K562 (cell line): ENCODE data around the gene CD36. TPM values are rescaled to one million over a fixed set of nuclear protein-coding genes. Genes with fewer than 3 reads are reported as not detected.

Experiments
- ATAC-seq: fragments of 200-7000 bp; cut with Tn5 transposase; 3 replicates; pipeline ENCODE4 v1.9.1; 2020; ENCODE audit warnings: moderate library complexity
- BruUV-seq: library from RNA; stranded (reverse); fragments of 400-500 nt; replicated peaks from 2 replicates; lab custom pipeline; 2021; lab: Mats Ljungman, UMichigan
- CTCF ChIA-PET: fragments of 300-600 bp; formaldehyde crosslinking; extraction: SDS; loops from one replicate; lab custom pipeline; 2021; ENCODE audit warnings: low intra/inter-chr PET ratio; lab: Yijun Ruan, JAX
- POLR2A ChIA-PET: fragments of 300-600, 350-650 bp; sonication (Branson Sonifier 250); formaldehyde crosslinking; extraction: SDS; loops from one replicate; lab custom pipeline; 2021; ENCODE audit warnings: antibody characterized with exemption, inconsistent platforms; lab: Yijun Ruan, JAX
- DNase-seq, 4 experiments: peaks; one replicate each; pipeline versions ENCODE4 v3.0.0 to v3.0.0-alpha.2; 2011 to 2018; ENCODE audit warnings: low spot score in 3 of 4, mixed read lengths in 3 of 4; ENCODE audit errors: extremely low read depth in 1 of 4
- FAIRE-seq: peaks from 2 replicates; lab custom pipeline; 2011; peaks lifted over from hg19 to GRCh38; lab: Jason Lieb, UNC
- H2AFZ ChIP-seq: 2 replicates; pipeline ENCODE4 v1.6.0; 2011; ENCODE audit warnings: low read depth, low read length, control low read depth, inconsistent platforms
- H3K27ac ChIP-seq: fragments of 200-600 bp; 3 replicates; pipeline ENCODE4 v1.8.0; 2011; ENCODE audit warnings: low read depth, mild to moderate bottlenecking, control low read depth, inconsistent platforms, low read length, moderate library complexity, mixed read lengths; ENCODE audit errors: extremely low read depth
- H3K27me3 ChIP-seq, 2 experiments: fragments of 300-600 bp in 1 of 2; 2 replicates in 1 of 2; 3 replicates in 1 of 2; pipeline versions ENCODE4 v1.6.0 to v1.8.0; 2011; ENCODE audit warnings: inconsistent platforms in 2 of 2, low read length in 2 of 2, mild to moderate bottlenecking in 1 of 2, mixed read lengths in 1 of 2, moderate library complexity in 1 of 2; ENCODE audit not compliant: control insufficient read depth in 2 of 2, insufficient read depth in 2 of 2
- H3K36me3 ChIP-seq: fragments of 300-600 bp; 3 replicates; pipeline ENCODE4 v1.8.0; 2011; ENCODE audit warnings: mild to moderate bottlenecking, low read length, inconsistent platforms; ENCODE audit not compliant: control insufficient read depth, insufficient read depth
- H3K4me1 ChIP-seq, 2 experiments: fragments of 200-600 bp in 1 of 2; replicated peaks in 1 of 2; 2 replicates in 1 of 2; 3 replicates in 1 of 2; pipeline versions ENCODE4 v1.5.1 to v1.8.0; 2011; ENCODE audit warnings: inconsistent platforms in 2 of 2, low read length in 2 of 2, mild to moderate bottlenecking in 1 of 2, mixed read lengths in 1 of 2, moderate library complexity in 1 of 2; ENCODE audit not compliant: control insufficient read depth in 2 of 2, insufficient read depth in 2 of 2
- H3K4me2 ChIP-seq: 2 replicates; pipeline ENCODE4 v1.6.1; 2011; ENCODE audit warnings: low read length, control low read depth, inconsistent platforms, mixed read lengths; ENCODE audit not compliant: insufficient read depth
- H3K4me3 ChIP-seq: fragments of 200-600 bp; sonication (generic), shearing (Covaris generic); 2 replicates; pipeline ENCODE4 v1.5.1; 2016; ENCODE audit warnings: control low read depth, inconsistent platforms
- H3K79me2 ChIP-seq: fragments of 200-600 bp; 3 replicates; pipeline ENCODE4 v1.8.0; 2011; ENCODE audit warnings: low read length, inconsistent platforms; ENCODE audit not compliant: control insufficient read depth, insufficient read depth
- H3K9ac ChIP-seq, 2 experiments: 2 replicates each; pipeline versions ENCODE4 v1.6.0 to v1.6.1; 2011; ENCODE audit warnings: low read depth in 2 of 2, low read length in 2 of 2, control low read depth in 1 of 2, inconsistent platforms in 1 of 2, mild to moderate bottlenecking in 1 of 2, mixed read lengths in 1 of 2; ENCODE audit not compliant: insufficient read depth in 1 of 2
- H3K9me1 ChIP-seq: one replicate; pipeline ENCODE4 v1.6.0; 2011; ENCODE audit warnings: inconsistent platforms, mild to moderate bottlenecking, low read length, moderate library complexity; ENCODE audit not compliant: control insufficient read depth, insufficient read depth
- H3K9me3 ChIP-seq: replicated peaks from 2 replicates; pipeline ENCODE4 v1.5.1; 2011; ENCODE audit warnings: low read depth, low read length, inconsistent platforms; ENCODE audit not compliant: control insufficient read depth, insufficient read depth
- H4K20me1 ChIP-seq: replicated peaks from 2 replicates; pipeline ENCODE4 v1.6.1; 2011; ENCODE audit warnings: low read length, inconsistent platforms, mixed read lengths; ENCODE audit not compliant: control insufficient read depth, insufficient read depth
- DDX20 ChIP-seq: fragments of 450-650 bp; IDR thresholded peaks from 2 replicates; pipeline ENCODE4 v1.6.1; 2016; ENCODE audit warnings: missing genetic modification characterization, low read depth, mild to moderate bottlenecking, missing compliant biosample characterization, moderate library complexity
- HDAC1 ChIP-seq, 2 experiments: fragments of 450-650 bp; IDR thresholded peaks; 2 replicates each; pipeline ENCODE4 v1.6.1; 2016 to 2017; ENCODE audit warnings: inconsistent platforms in 1 of 2, mild to moderate bottlenecking in 1 of 2, moderate library complexity in 1 of 2
- PPARD ChIP-seq: fragments of 250-450 bp; sonication (Bioruptor Pico); IDR thresholded peaks from 2 replicates; pipeline ENCODE4 v1.8.0; 2022; ENCODE audit warnings: inconsistent platforms, mild to moderate bottlenecking, moderate library complexity
- PRMT5 ChIP-seq: sonication (generic); formaldehyde crosslinking; IDR thresholded peaks from 2 replicates; pipeline ENCODE4 v1.5.0; 2020; ENCODE audit warnings: missing genetic modification reagents
- SAFB ChIP-seq: fragments of 200-400 bp; formaldehyde crosslinking; IDR thresholded peaks from 2 replicates; pipeline ENCODE4 v1.6.1; 2017; ENCODE audit warnings: low read depth, low read length, borderline replicate concordance
- SLC30A9 ChIP-seq: fragments of 250-450 bp; sonication (Bioruptor Pico); IDR thresholded peaks from 2 replicates; pipeline ENCODE4 v1.8.0; 2022; ENCODE audit warnings: mild to moderate bottlenecking, moderate library complexity
- SMAD3 ChIP-seq: fragments of 450-650 bp; formaldehyde crosslinking; conservative IDR thresholded peaks from 2 replicates; pipeline ENCODE4 v1.4.0; 2020; ENCODE audit warnings: mild to moderate bottlenecking
- SOX6 ChIP-seq: fragments of 450-650 bp; IDR thresholded peaks from 2 replicates; pipeline ENCODE4 v1.6.1; 2014; ENCODE audit warnings: mild to moderate bottlenecking
- XRCC4 ChIP-seq: IDR thresholded peaks from one replicate; pipeline ENCODE4 v1.6.1; 2011; ENCODE audit not compliant: insufficient read depth, insufficient read length; ENCODE audit errors: extremely low read depth
- ZBTB7A ChIP-seq: IDR thresholded peaks from 2 replicates; pipeline ENCODE4 v1.6.1; 2011; ENCODE audit warnings: low read depth, mild to moderate bottlenecking, low read length, moderate library complexity, borderline replicate concordance; ENCODE audit not compliant: control insufficient read depth
- ZNF212 ChIP-seq: fragments of 450-650 bp; formaldehyde crosslinking; IDR thresholded peaks from 2 replicates; pipeline ENCODE4 v1.4.0; 2020; ENCODE audit warnings: mild to moderate bottlenecking
- ZNF431 ChIP-seq: sonication (generic); formaldehyde crosslinking; IDR thresholded peaks from 2 replicates; pipeline ENCODE4 v1.8.0; 2022; ENCODE audit warnings: mild to moderate bottlenecking, missing genetic modification reagents
- ZNF764 ChIP-seq: fragments of 250-450 bp; sonication (Bioruptor Pico); IDR thresholded peaks from 2 replicates; pipeline ENCODE4 v1.4.0; 2020; ENCODE audit warnings: low read depth, mild to moderate bottlenecking, moderate library complexity
- ZSCAN29 ChIP-seq: fragments of 450-650 bp; IDR thresholded peaks from 2 replicates; pipeline ENCODE4 v1.6.1; 2017
- WGBS: fragments of 100-300 bp; shearing (Covaris generic); methylation state at CpG from one replicate; pipeline ENCODE4 v1.1.6; 2016; ENCODE audit warnings: low coverage, mixed read lengths; ENCODE audit not compliant: insufficient coverage; ENCODE audit errors: missing lambda C conversion rate; 5-methylcytosine and 5-hydroxymethylcytosine counted together
- in situ Hi-C: fragments of 300-500 bp; cut with MboI; formaldehyde crosslinking; loops from 4 replicates; pipeline ENCODE4 v1.15.0; 2018; ENCODE audit warnings: inconsistent platforms, mixed read lengths
- intact Hi-C: fragments of 100-400 bp; cut with micrococcal nuclease; formaldehyde crosslinking; loops from 2 replicates; pipeline ENCODE4 v1.14.2; 2022
- polyA plus RNA-seq, 8 experiments: library from polyadenylated mRNA; depleted of rRNA in 4 of 8; stranded (reverse) in 5 of 8; unstranded in 3 of 8; fragments of >200 nt; fragmentation: Nextera tagmentation in 2 of 8; fragmentation: Illumina TruSeq in 1 of 8; extraction: Ambion mirVana in 2 of 8; extraction: Trizol in 1 of 8; gene quantifications; 2 replicates each; pipeline versions ENCODE4 v1.2.1 to v1.2.3, GENCODE V29; 2011 to 2014; ENCODE audit warnings: inconsistent platforms in 1 of 8, missing spikeins in 1 of 8
- total RNA-seq, 7 experiments: library from RNA; depleted of rRNA in 6 of 7; stranded (reverse); fragments of >200 nt in 6 of 7; fragmentation: Illumina TruSeq in 2 of 7; extraction: Trizol in 2 of 7; gene quantifications; 2 replicates each; pipeline versions ENCODE4 v1.2.1 to v1.2.3, GENCODE V29; 2011 to 2021; ENCODE audit warnings: low replicate concordance in 1 of 7
- TF ChIP-seq, protein P1 (sequence below): fragments of 450-650 bp; formaldehyde crosslinking; IDR thresholded peaks from 2 replicates; pipeline ENCODE4 v1.4.0; 2022; ENCODE audit warnings: missing genetic modification characterization
- TF ChIP-seq, protein P2 (sequence below): sonication (generic); formaldehyde crosslinking; IDR thresholded peaks from 2 replicates; pipeline ENCODE4 v1.8.0; 2022; ENCODE audit warnings: mild to moderate bottlenecking, missing genetic modification reagents, borderline replicate concordance

CD36 gene
- total and polyA plus RNA-seq, 9 of the 15 experiments (the other 6 are each of a cell fraction or from before 2014, with no cell fraction given), result 0.09 to 4.0 (median 0.42) TPM

- Histone ChIP-seq H3K4me3 (no peak overlapping the region), H3K27ac (no peak overlapping the region), H3K4me1 (no peaks in the 10 kb centered on the region), H3K79me2 (no peaks in the 10 kb centered on the region), H3K9ac (no peak overlapping the region), H3K9me1 (no peaks in the 10 kb centered on the region), H4K20me1 (no peaks in the 10 kb centered on the region), H3K27me3 (no peaks in the 10 kb centered on the region), H3K36me3 (no peaks in the 10 kb centered on the region), H2AFZ (no peak overlapping the region), H3K4me2 (no peak overlapping the region), H3K9me3 (peaks cover under 1% of the 10 kb centered on the region; the same call in 1 of the 2 replicates)
- TF ChIP-seq DDX20 (tag), result no peak
- TF ChIP-seq HDAC1 (IDR thresholded peaks at IDR 0.05), result no peak
- no peak for TF ChIP-seq ZNF212 (CRISPR knock-in tag)
- TF ChIP-seq ZBTB7A, result no peak
- TF ChIP-seq XRCC4, result no peak
- no peak for TF ChIP-seq SMAD3 (CRISPR knock-in tag)
- TF ChIP-seq, protein P1, sequence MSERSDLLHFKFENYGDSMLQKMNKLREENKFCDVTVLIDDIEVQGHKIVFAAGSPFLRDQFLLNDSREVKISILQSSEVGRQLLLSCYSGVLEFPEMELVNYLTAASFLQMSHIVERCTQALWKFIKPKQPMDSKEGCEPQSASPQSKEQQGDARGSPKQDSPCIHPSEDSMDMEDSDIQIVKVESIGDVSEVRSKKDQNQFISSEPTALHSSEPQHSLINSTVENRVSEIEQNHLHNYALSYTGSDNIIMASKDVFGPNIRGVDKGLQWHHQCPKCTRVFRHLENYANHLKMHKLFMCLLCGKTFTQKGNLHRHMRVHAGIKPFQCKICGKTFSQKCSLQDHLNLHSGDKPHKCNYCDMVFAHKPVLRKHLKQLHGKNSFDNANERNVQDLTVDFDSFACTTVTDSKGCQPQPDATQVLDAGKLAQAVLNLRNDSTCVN (CRISPR knock-in tag), result no peak
- TF ChIP-seq ZSCAN29, result no peak
- no peak for TF ChIP-seq SOX6
- TF ChIP-seq ZNF431 (CRISPR knock-in tag), result no peak
- no peak for TF ChIP-seq SLC30A9 (CRISPR knock-in tag)
- no peak for TF ChIP-seq PRMT5 (CRISPR knock-in tag)
- TF ChIP-seq, protein P2, sequence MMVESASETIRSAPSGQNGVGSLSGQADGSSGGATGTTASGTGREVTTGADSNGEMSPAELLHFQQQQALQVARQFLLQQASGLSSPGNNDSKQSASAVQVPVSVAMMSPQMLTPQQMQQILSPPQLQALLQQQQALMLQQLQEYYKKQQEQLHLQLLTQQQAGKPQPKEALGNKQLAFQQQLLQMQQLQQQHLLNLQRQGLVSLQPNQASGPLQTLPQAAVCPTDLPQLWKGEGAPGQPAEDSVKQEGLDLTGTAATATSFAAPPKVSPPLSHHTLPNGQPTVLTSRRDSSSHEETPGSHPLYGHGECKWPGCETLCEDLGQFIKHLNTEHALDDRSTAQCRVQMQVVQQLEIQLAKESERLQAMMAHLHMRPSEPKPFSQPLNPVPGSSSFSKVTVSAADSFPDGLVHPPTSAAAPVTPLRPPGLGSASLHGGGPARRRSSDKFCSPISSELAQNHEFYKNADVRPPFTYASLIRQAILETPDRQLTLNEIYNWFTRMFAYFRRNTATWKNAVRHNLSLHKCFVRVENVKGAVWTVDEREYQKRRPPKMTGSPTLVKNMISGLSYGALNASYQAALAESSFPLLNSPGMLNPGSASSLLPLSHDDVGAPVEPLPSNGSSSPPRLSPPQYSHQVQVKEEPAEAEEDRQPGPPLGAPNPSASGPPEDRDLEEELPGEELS, result no peak
- TF ChIP-seq PPARD (CRISPR knock-in tag), result no peak
- no peak for TF ChIP-seq SAFB
- no peak for TF ChIP-seq ZNF764 (CRISPR knock-in tag)
- intact Hi-C loops (no loop called here), in situ Hi-C loops (no loop called here)
- BruUV-seq, result no TSS peak
- WGBS, result 0% methylated on average over 1 of the region's 1 CpG
- no peak for FAIRE-seq
- ChIA-PET CTCF (no interaction called here), POLR2A (no interaction called here)
- DNase-seq, result no peak
- ATAC-seq, result no peak
These were observed 39.2 kb downstream of the CD36 start for GRCh38 chr7:80677629-80678028.
